HG03469 (cell line): ENCODE results near the gene DRD4.

ENCODE experiments used
- ATAC-seq: cut with Tn5 transposase; IDR thresholded peaks from one replicate; pipeline ENCODE4 v1.9.1; 2021; ENCODE audit warnings: mild to moderate bottlenecking, moderate library complexity, moderate number of reproducible peaks; ENCODE audit not compliant: unreplicated experiment

The DRD4 gene

GRCh38 chr11:636511-637332, at the start of gene DRD4:
Gene DRD4 (plus strand): TSS chr11:637269. CDS start chr11:637305, 36 bp downstream.
- no peak for ATAC-seq

GRCh38 chr11:587546-587945, 49.5 kb upstream of the DRD4 start:
- no peak for ATAC-seq

GRCh38 chr11:587978-588380, 49.1 kb upstream of the DRD4 start:
- ATAC-seq: no peak

GRCh38 chr11:589798-590197, 47.3 kb upstream of the DRD4 start:
- no peak for ATAC-seq

- no peak for ATAC-seq
Observed at GRCh38 chr11:590997-591396, 46.1 kb upstream of the DRD4 start.

GRCh38 chr11:592501-592900, 44.6 kb upstream of the DRD4 start:
- ATAC-seq: no peak

- ATAC-seq: no peak
Observed at GRCh38 chr11:592918-593317, 44.2 kb upstream of the DRD4 start.

GRCh38 chr11:593347-593746, 43.7 kb upstream of the DRD4 start:
- ATAC-seq: no peak

- no peak for ATAC-seq
Observed at GRCh38 chr11:595400-595799, 41.7 kb upstream of the DRD4 start.

- ATAC-seq: no peak
Observed at GRCh38 chr11:596374-596773, 40.7 kb upstream of the DRD4 start.

- no peak for ATAC-seq
Observed at GRCh38 chr11:597166-597725, 39.8 kb upstream of the DRD4 start.

GRCh38 chr11:598005-598680, 38.9 kb upstream of the DRD4 start:
- no peak for ATAC-seq

- ATAC-seq: no peak
Observed at GRCh38 chr11:601573-602245, 35.4 kb upstream of the DRD4 start.

GRCh38 chr11:603154-603553, 33.9 kb upstream of the DRD4 start:
- ATAC-seq: no peak

- no peak for ATAC-seq
Observed at GRCh38 chr11:605286-606129, 31.6 kb upstream of the DRD4 start.

GRCh38 chr11:606245-606644, 30.8 kb upstream of the DRD4 start:
- no peak for ATAC-seq

GRCh38 chr11:607020-607780, 29.9 kb upstream of the DRD4 start:
- ATAC-seq: no peak

- no peak for ATAC-seq
Observed at GRCh38 chr11:607971-608659, 29.0 kb upstream of the DRD4 start.

GRCh38 chr11:608791-609251, 28.2 kb upstream of the DRD4 start:
- no peak for ATAC-seq
